Spleen (tissue), 7 donors: Measurements from ENCODE around the gene RPS15.

Source experiments
- POLR2A ChIP-seq, 3 donors: fragments of 450-650 bp; IDR thresholded peaks; one replicate each; pipeline ENCODE4 v1.5.1; 2017; ENCODE audit warnings: antibody characterized with exemption in 3 of 3, mild to moderate bottlenecking in 1 of 3
- POLR2AphosphoS5 ChIP-seq, 3 donors: sonication (generic); formaldehyde crosslinking; IDR thresholded peaks; one replicate each; pipeline ENCODE4 v1.5.1; 2017; ENCODE audit warnings: antibody characterized with exemption in 3 of 3
- TF ChIP-seq, protein P1 (sequence below), 11 experiments: fragments of 200-600 bp in 7 of 11; fragments of 450-650 bp in 4 of 11; sonication (generic) in 4 of 11; IDR thresholded peaks in 8 of 11; conservative IDR thresholded peaks in 3 of 11; 1 replicate in 7 of 11; 2 replicates in 4 of 11; pipeline versions ENCODE4 v1.4.0 to v1.8.0; 2016 to 2021; ENCODE audit warnings: antibody characterized with exemption in 11 of 11, inconsistent platforms in 4 of 11, mild to moderate bottlenecking in 1 of 11
- donor health status: DM: no; HTN: no; CAD: no; lungs with moderate emphysema.
- donor health status: DM: no; HTN: no; CAD: no.
- donor health status: DM: no; HTN: no; CAD: no.

DNA sequence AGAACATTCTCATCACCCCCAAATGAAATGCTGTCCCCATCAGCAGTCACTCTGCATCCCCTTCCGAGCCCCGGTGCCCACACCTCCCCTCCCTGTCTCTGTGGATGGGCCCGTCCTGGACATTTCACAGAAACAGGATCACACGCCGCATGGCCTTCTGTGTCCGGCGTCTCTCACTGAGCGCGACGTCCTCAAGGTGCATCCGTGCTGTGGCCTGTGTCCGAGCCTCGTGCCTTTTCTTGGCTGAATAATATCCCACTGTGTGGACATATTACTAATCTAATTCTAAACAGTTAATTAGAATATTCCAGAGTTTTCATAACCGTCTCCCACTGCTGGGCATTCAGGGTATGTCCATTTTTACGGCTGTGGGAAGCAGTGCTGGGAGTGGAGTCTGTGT is 45.8 kb upstream of the RPS15 start:
- TF ChIP-seq, protein P1, sequence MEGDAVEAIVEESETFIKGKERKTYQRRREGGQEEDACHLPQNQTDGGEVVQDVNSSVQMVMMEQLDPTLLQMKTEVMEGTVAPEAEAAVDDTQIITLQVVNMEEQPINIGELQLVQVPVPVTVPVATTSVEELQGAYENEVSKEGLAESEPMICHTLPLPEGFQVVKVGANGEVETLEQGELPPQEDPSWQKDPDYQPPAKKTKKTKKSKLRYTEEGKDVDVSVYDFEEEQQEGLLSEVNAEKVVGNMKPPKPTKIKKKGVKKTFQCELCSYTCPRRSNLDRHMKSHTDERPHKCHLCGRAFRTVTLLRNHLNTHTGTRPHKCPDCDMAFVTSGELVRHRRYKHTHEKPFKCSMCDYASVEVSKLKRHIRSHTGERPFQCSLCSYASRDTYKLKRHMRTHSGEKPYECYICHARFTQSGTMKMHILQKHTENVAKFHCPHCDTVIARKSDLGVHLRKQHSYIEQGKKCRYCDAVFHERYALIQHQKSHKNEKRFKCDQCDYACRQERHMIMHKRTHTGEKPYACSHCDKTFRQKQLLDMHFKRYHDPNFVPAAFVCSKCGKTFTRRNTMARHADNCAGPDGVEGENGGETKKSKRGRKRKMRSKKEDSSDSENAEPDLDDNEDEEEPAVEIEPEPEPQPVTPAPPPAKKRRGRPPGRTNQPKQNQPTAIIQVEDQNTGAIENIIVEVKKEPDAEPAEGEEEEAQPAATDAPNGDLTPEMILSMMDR (IDR thresholded peaks at IDR 0.05 in 8 of 11, conservative IDR thresholded peaks at IDR 0.05 in 3 of 11) = no peak
- TF ChIP-seq POLR2A (IDR thresholded peaks at IDR 0.05) (no peak), POLR2AphosphoS5 (IDR thresholded peaks at IDR 0.05) (no peak)
